Measurements from ENCODE around the gene SLC26A8. TPM values are rescaled to one million over a fixed set of nuclear protein-coding genes. Genes with fewer than 3 reads are reported as not detected.

SLC26A8 gene
- total RNA-seq (2021; ENCODE audit: unreplicated experiment) (not detected), Bru-seq, nascent RNA (percentile 3 among the genes with signal in this experiment), BruChase-seq, experiment 1, labeled RNA remaining after a 2-hour chase (percentile 9 among the genes with signal in this experiment), BruChase-seq, experiment 2, labeled RNA remaining after a 6-hour chase (percentile 3 among the genes with signal in this experiment)
- polyA plus RNA-seq (2012; ENCODE audit: insufficient read length), result 0.07 TPM
- long read RNA-seq, result 0 reads

GRCh38 chr6:36023996-36024795 is at the start of gene SLC26A8:
Gene SLC26A8, minus strand, starts transcription at chr6:36024641. Its CDS starts 4,934 bp downstream, at chr6:36019707.
- Histone ChIP-seq H3K27me3 (ENCODE audit: control insufficient read depth, insufficient read depth, low read length) (no peaks in the 10 kb centered on the region), H3K4me1 (ENCODE audit: control insufficient read depth, insufficient read depth, low read length) (peaks cover 10% of the 10 kb centered on the region), H3K9me3 (ENCODE audit: control insufficient read depth, insufficient read depth, low read depth, low read length) (no peaks in the 10 kb centered on the region), H3K36me3 (ENCODE audit: control insufficient read depth, insufficient read depth, low read length) (no peaks in the 10 kb centered on the region; the same call in 1 of the 2 replicates), H3K27ac (ENCODE audit: low read length) (no peak within 1 kb of the TSS), H3K4me3 (ENCODE audit: low read depth in 2 of 2, low read length in 2 of 2) (no peak within 1 kb of the TSS)
- in situ Hi-C loops (cut with HindIII; ENCODE audit: low pct_unique_long_range_greater_than_20kb, low sequenced_read_pairs) (no loop called here), intact Hi-C loops (cut with micrococcal nuclease; ENCODE audit: unreplicated experiment) (no loop called here)
- no peak for ATAC-seq
- ChIA-PET CTCF (no interaction called here), POLR2A (interaction anchor here (0.6 kb wide), 1 partner anchor 151 kb away, joined by 7 read pairs; no protein-coding TSS in a partner anchor)
- TF ChIP-seq TCF7L2 (IDR thresholded peaks at IDR 0.05; ENCODE audit: low read depth, low read length), result no peak
- TF ChIP-seq SIN3A (IDR thresholded peaks at IDR 0.05; ENCODE audit: borderline replicate concordance, insufficient read depth, low read depth, low read length), result no peak
- no peak for TF ChIP-seq CTCF (IDR thresholded peaks at IDR 0.05)
- TF ChIP-seq REST (IDR thresholded peaks at IDR 0.05; ENCODE audit: insufficient read depth in 1 of 2, low read depth in 2 of 2, low read length in 1 of 2), result no peak
- no peak for TF ChIP-seq POLR2AphosphoS5 (IDR thresholded peaks at IDR 0.05; ENCODE audit: low read depth, low read length)
- no TSS peak for BruUV-seq (replicated peaks)
- DNase-seq (ENCODE audit: low read depth, low spot score), result no peak

- H3K4me1 ChIP-seq (ENCODE audit: control insufficient read depth, insufficient read depth, low read length), result no peaks in the 10 kb centered on the region
- no peak overlapping the region for H3K4me3 ChIP-seq (ENCODE audit: low read depth in 2 of 2, low read length in 2 of 2)
- no peaks in the 10 kb centered on the region for H3K27me3 ChIP-seq (ENCODE audit: control insufficient read depth, insufficient read depth, low read length)
- POLR2A ChIA-PET, result no interaction called here
- CTCF ChIA-PET, result no interaction called here
- no peaks in the 10 kb centered on the region for H3K9me3 ChIP-seq (ENCODE audit: control insufficient read depth, insufficient read depth, low read depth, low read length)
- no peak for TF ChIP-seq POLR2AphosphoS5 (IDR thresholded peaks at IDR 0.05; ENCODE audit: low read depth, low read length)
- no peak for TF ChIP-seq SIN3A (IDR thresholded peaks at IDR 0.05; ENCODE audit: borderline replicate concordance, insufficient read depth, low read depth, low read length)
- no peak for TF ChIP-seq TCF7L2 (IDR thresholded peaks at IDR 0.05; ENCODE audit: low read depth, low read length)
- in situ Hi-C loops (cut with HindIII; ENCODE audit: low pct_unique_long_range_greater_than_20kb, low sequenced_read_pairs) (no loop called here), intact Hi-C loops (cut with micrococcal nuclease; ENCODE audit: unreplicated experiment) (no loop called here)
- H3K36me3 ChIP-seq (ENCODE audit: control insufficient read depth, insufficient read depth, low read length), result peaks cover 2% of the 10 kb centered on the region; the same call in 1 of the 2 replicates
- no TSS peak for BruUV-seq (replicated peaks)
- H3K27ac ChIP-seq (ENCODE audit: low read length), result no peak overlapping the region
- ATAC-seq, result no peak
- no peak for DNase-seq (ENCODE audit: low read depth, low spot score)
These were observed 49.1 kb upstream of the SLC26A8 start for GRCh38 chr6:36073587-36073986.

Measured in Panc1 (cell line).